Measurements from ENCODE around the gene WDR45. TPM values are rescaled to one million over a fixed set of nuclear protein-coding genes. Genes with fewer than 3 reads are reported as not detected.

Gene WDR45
- total RNA-seq, 1 experiment from 2014 or later = 18.0 TPM

- H3K4me1 ChIP-seq = no peaks in the 10 kb centered on the region
- H3K27me3 ChIP-seq = no peaks in the 10 kb centered on the region
- peak overlapping the region; percentile 72 for H3K4me3 ChIP-seq
- H3K9me3 ChIP-seq (replicated peaks) = no peaks in the 10 kb centered on the region
- H3K36me3 ChIP-seq = no peaks in the 10 kb centered on the region
- H3K27ac ChIP-seq = peak overlapping the region; percentile 52
- DNase-seq = peak; percentile 84 to 91
Measured at GRCh38 chrX:49100704-49101628, 21.3 kb upstream of the WDR45 start.

GRCh38 chrX:49096419-49096818, 16.7 kb upstream of the WDR45 start:
- Histone ChIP-seq H3K36me3 (no peaks in the 10 kb centered on the region), H3K4me3 (no peak overlapping the region), H3K27ac (no peak overlapping the region), H3K27me3 (no peaks in the 10 kb centered on the region), H3K9me3 (replicated peaks) (no peaks in the 10 kb centered on the region), H3K4me1 (no peaks in the 10 kb centered on the region)
- DNase-seq = no peak

- no peaks in the 10 kb centered on the region for H3K9me3 ChIP-seq (replicated peaks)
- H3K27ac ChIP-seq = no peak overlapping the region
- no peaks in the 10 kb centered on the region for H3K36me3 ChIP-seq
- no peak overlapping the region for H3K4me3 ChIP-seq
- DNase-seq = no peak
- no peaks in the 10 kb centered on the region for H3K4me1 ChIP-seq
- H3K27me3 ChIP-seq = no peaks in the 10 kb centered on the region
Measured at GRCh38 chrX:49089553-49089952, 9.9 kb upstream of the WDR45 start.

GRCh38 chrX:49082271-49082871, 2.7 kb upstream of the WDR45 start:
- no peaks in the 10 kb centered on the region for H3K4me1 ChIP-seq
- H3K4me3 ChIP-seq = no peak overlapping the region
- H3K9me3 ChIP-seq (replicated peaks) = no peaks in the 10 kb centered on the region

GRCh38 chrX:49077941-49078340, 1.7 kb downstream of the WDR45 start:
- DNase-seq = no peak
- Histone ChIP-seq H3K27me3 (no peaks in the 10 kb centered on the region), H3K4me3 (no peak overlapping the region), H3K27ac (no peak overlapping the region), H3K4me1 (no peaks in the 10 kb centered on the region), H3K36me3 (no peaks in the 10 kb centered on the region), H3K9me3 (replicated peaks) (no peaks in the 10 kb centered on the region)

More at GRCh38 chrX:49082271-49082871, 2.7 kb upstream of the WDR45 start:
- Histone ChIP-seq H3K36me3 (no peaks in the 10 kb centered on the region), H3K27me3 (no peaks in the 10 kb centered on the region), H3K27ac (no peak overlapping the region)
- DNase-seq = no peak

- Histone ChIP-seq H3K27ac (no peak overlapping the region), H3K4me3 (no peak overlapping the region), H3K4me1 (no peaks in the 10 kb centered on the region), H3K27me3 (no peaks in the 10 kb centered on the region), H3K36me3 (no peaks in the 10 kb centered on the region), H3K9me3 (replicated peaks) (no peaks in the 10 kb centered on the region)
- no peak for DNase-seq
Measured at GRCh38 chrX:49075347-49075746, 4.3 kb downstream of the WDR45 start.

GRCh38 chrX:49073601-49074575, 5.8 kb downstream of the WDR45 start, which contains the start of gene PRAF2:
Gene PRAF2, minus strand, starts transcription at chrX:49074002. Its CDS starts 15 bp downstream, at chrX:49073987.
- H3K4me3 ChIP-seq = peak within 1 kb of the TSS; percentile 79
- peak within 1 kb of the TSS; percentile 46; the same call in 1 of the 2 replicates for H3K27ac ChIP-seq
- no peaks in the 10 kb centered on the region for H3K9me3 ChIP-seq (replicated peaks)
- no peaks in the 10 kb centered on the region for H3K4me1 ChIP-seq
- DNase-seq = peak; percentile 86 to 88
- no peaks in the 10 kb centered on the region for H3K36me3 ChIP-seq
- no peaks in the 10 kb centered on the region for H3K27me3 ChIP-seq

- DNase-seq = no peak
- Histone ChIP-seq H3K4me1 (no peaks in the 10 kb centered on the region), H3K4me3 (peak overlapping the region; percentile 79), H3K36me3 (no peaks in the 10 kb centered on the region), H3K27me3 (no peaks in the 10 kb centered on the region), H3K9me3 (replicated peaks) (no peaks in the 10 kb centered on the region), H3K27ac (no peak overlapping the region)
Measured at GRCh38 chrX:49072712-49073095, 7.0 kb downstream of the WDR45 start.

- no peak overlapping the region for H3K4me3 ChIP-seq
- no peak overlapping the region for H3K27ac ChIP-seq
- no peaks in the 10 kb centered on the region for H3K9me3 ChIP-seq (replicated peaks)
- no peak for DNase-seq
- H3K27me3 ChIP-seq = no peaks in the 10 kb centered on the region
- H3K4me1 ChIP-seq = no peaks in the 10 kb centered on the region
- H3K36me3 ChIP-seq = no peaks in the 10 kb centered on the region
Measured at GRCh38 chrX:49071877-49072711, 7.6 kb downstream of the WDR45 start.

- H3K36me3 ChIP-seq = no peaks in the 10 kb centered on the region
- no peaks in the 10 kb centered on the region for H3K4me1 ChIP-seq
- H3K27me3 ChIP-seq = no peaks in the 10 kb centered on the region
Measured at GRCh38 chrX:49070988-49071387, 8.7 kb downstream of the WDR45 start.

GRCh38 chrX:49069038-49069437, 10.6 kb downstream of the WDR45 start:
- DNase-seq = no peak
- H3K4me1 ChIP-seq = no peaks in the 10 kb centered on the region
- no peaks in the 10 kb centered on the region for H3K36me3 ChIP-seq
- H3K27me3 ChIP-seq = no peaks in the 10 kb centered on the region
- H3K27ac ChIP-seq = no peak overlapping the region
- no peaks in the 10 kb centered on the region for H3K9me3 ChIP-seq (replicated peaks)
- no peak overlapping the region for H3K4me3 ChIP-seq

More at GRCh38 chrX:49070988-49071387, 8.7 kb downstream of the WDR45 start:
- DNase-seq = no peak
- Histone ChIP-seq H3K4me3 (no peak overlapping the region), H3K9me3 (replicated peaks) (no peaks in the 10 kb centered on the region), H3K27ac (no peak overlapping the region)

GRCh38 chrX:49067285-49068120, 12.2 kb downstream of the WDR45 start:
- Histone ChIP-seq H3K9me3 (replicated peaks) (no peaks in the 10 kb centered on the region), H3K27ac (no peak overlapping the region), H3K4me3 (no peak overlapping the region), H3K4me1 (no peaks in the 10 kb centered on the region), H3K36me3 (no peaks in the 10 kb centered on the region), H3K27me3 (no peaks in the 10 kb centered on the region)
- DNase-seq = no peak

GRCh38 chrX:49066690-49067089, 13.0 kb downstream of the WDR45 start:
- no peaks in the 10 kb centered on the region for H3K27me3 ChIP-seq
- DNase-seq = no peak
- H3K9me3 ChIP-seq (replicated peaks) = no peaks in the 10 kb centered on the region
- no peaks in the 10 kb centered on the region for H3K4me1 ChIP-seq
- H3K4me3 ChIP-seq = no peak overlapping the region
- H3K27ac ChIP-seq = no peak overlapping the region
- no peaks in the 10 kb centered on the region for H3K36me3 ChIP-seq

Data from SJCRH30 (cell line).